GM23338 (cell line): ENCODE results near the gene REV3L. TPM values are rescaled to one million over a fixed set of nuclear protein-coding genes. Genes with fewer than 3 reads are reported as not detected.

Source experiments
- ATAC-seq: fragments of 200-7000 bp; cut with Tn5 transposase; 3 replicates; pipeline ENCODE4 v1.9.1; 2020
- DNase-seq: peaks from one replicate; pipeline ENCODE4 v3.0.0-alpha.2; 2015; ENCODE audit warnings: low spot score
- H2AFZ ChIP-seq: fragments of 200-600 bp; sonication (generic); 2 replicates; pipeline ENCODE4 v1.8.0; 2016; ENCODE audit warnings: antibody characterized with exemption, mild to moderate bottlenecking, moderate library complexity
- H3F3A ChIP-seq: fragments of 200-600 bp; sonication (generic); replicated peaks from 2 replicates; pipeline ENCODE4 v1.8.0; 2017; ENCODE audit warnings: antibody characterized with exemption, mixed run types, low read depth
- H3K27ac ChIP-seq: fragments of 200-600 bp; sonication (generic); 2 replicates; pipeline ENCODE4 v1.6.1; 2016; ENCODE audit warnings: low read depth
- H3K27me3 ChIP-seq: fragments of 200-600 bp; sonication (generic); 2 replicates; pipeline ENCODE4 v1.8.0; 2016; ENCODE audit warnings: mild to moderate bottlenecking, mixed run types, moderate library complexity; ENCODE audit not compliant: insufficient read depth
- H3K36me3 ChIP-seq: fragments of 200-600 bp; sonication (generic); 2 replicates; pipeline ENCODE4 v1.8.0; 2016; ENCODE audit warnings: mild to moderate bottlenecking; ENCODE audit not compliant: insufficient read depth
- H3K4me1 ChIP-seq: fragments of 200-600 bp; sonication (generic); 2 replicates; pipeline ENCODE4 v1.8.0; 2016; ENCODE audit warnings: mild to moderate bottlenecking, moderate library complexity; ENCODE audit not compliant: insufficient read depth
- H3K4me2 ChIP-seq: fragments of 200-600 bp; sonication (generic); 2 replicates; pipeline ENCODE4 v1.7.1; 2017; ENCODE audit warnings: mixed run types
- H3K4me3 ChIP-seq: fragments of 200-600 bp; sonication (generic); 2 replicates; pipeline ENCODE4 v1.6.1; 2016; ENCODE audit warnings: mixed run types
- H3K79me2 ChIP-seq: fragments of 200-600 bp; sonication (generic); replicated peaks from 2 replicates; pipeline ENCODE4 v1.8.0; 2017; ENCODE audit warnings: mild to moderate bottlenecking; ENCODE audit not compliant: insufficient read depth
- H3K9me2 ChIP-seq: fragments of 200-600 bp; sonication (generic); 2 replicates; pipeline ENCODE4 v1.8.0; 2017; ENCODE audit not compliant: insufficient read depth
- H4K20me1 ChIP-seq: fragments of 200-600 bp; sonication (generic); replicated peaks from 2 replicates; pipeline ENCODE4 v1.8.0; 2017; ENCODE audit warnings: mild to moderate bottlenecking; ENCODE audit not compliant: insufficient read depth
- H3K27ac Mint-ChIP-seq: 2 replicates; pipeline ENCODE4 v1.8.0; 2020; ENCODE audit warnings: inconsistent platforms, mild to moderate bottlenecking, moderate library complexity, mixed read lengths
- H3K27me3 Mint-ChIP-seq: 3 replicates; pipeline ENCODE4 v1.8.0; 2022; ENCODE audit warnings: low read depth, mild to moderate bottlenecking, moderate library complexity, mixed read lengths, inconsistent platforms; ENCODE audit not compliant: insufficient read depth, poor library complexity
- H3K36me3 Mint-ChIP-seq: 3 replicates; pipeline ENCODE4 v1.8.0; 2021; ENCODE audit warnings: low read depth, mild to moderate bottlenecking, inconsistent platforms, moderate library complexity, mixed read lengths
- H3K4me1 Mint-ChIP-seq: 3 replicates; pipeline ENCODE4 v1.8.0; 2020; ENCODE audit warnings: mild to moderate bottlenecking, inconsistent platforms, mixed read lengths
- H3K4me3 Mint-ChIP-seq: 3 replicates; pipeline ENCODE4 v1.8.0; 2021; ENCODE audit warnings: moderate library complexity, mild to moderate bottlenecking, inconsistent platforms, mixed read lengths
- H3K9me3 Mint-ChIP-seq: 3 replicates; pipeline ENCODE4 v1.8.0; 2020; ENCODE audit warnings: moderate library complexity, mild to moderate bottlenecking, inconsistent platforms, mixed read lengths
- CREB1 ChIP-seq: fragments of 250-450 bp; sonication (Bioruptor Pico); IDR thresholded peaks from 2 replicates; pipeline ENCODE4 v1.5.0; 2020; ENCODE audit warnings: low read depth, mild to moderate bottlenecking, moderate library complexity
- CTCF ChIP-seq, 2 experiments: fragments of 200-600 bp in 1 of 2; sonication (generic) in 1 of 2; conservative IDR thresholded peaks; 2 replicates each; pipeline versions ENCODE4 v1.5.1 to v1.6.1; 2016 to 2017; ENCODE audit warnings: antibody characterized with exemption in 2 of 2, low read depth in 2 of 2, mild to moderate bottlenecking in 2 of 2, moderate library complexity in 1 of 2
- ETS1 ChIP-seq: IDR thresholded peaks from 2 replicates; pipeline ENCODE4 v1.6.1; 2016; ENCODE audit warnings: antibody characterized with exemption
- REST ChIP-seq: IDR thresholded peaks from one replicate; pipeline ENCODE4 v1.6.1; 2018; ENCODE audit warnings: antibody characterized with exemption; ENCODE audit not compliant: unreplicated experiment
- STAT1 ChIP-seq: IDR thresholded peaks from one replicate; pipeline ENCODE4 v1.6.1; 2016; ENCODE audit warnings: antibody characterized with exemption; ENCODE audit not compliant: unreplicated experiment
- ZNF331 ChIP-seq: fragments of 250-450 bp; sonication (Bioruptor Pico); IDR thresholded peaks from 2 replicates; pipeline ENCODE4 v1.5.0; 2020; ENCODE audit warnings: low read depth, mild to moderate bottlenecking, moderate library complexity
- polyA plus RNA-seq: library from polyadenylated mRNA; unstranded; fragments of >200 nt; fragmentation: Nextera tagmentation; extraction: Ambion mirVana; gene quantifications from 2 replicates; pipeline ENCODE4 v1.2.1, GENCODE V29; 2016
- total RNA-seq: library from RNA; depleted of rRNA; stranded (reverse); fragments of >200 nt; shearing (Covaris generic); gene quantifications from 2 replicates; pipeline ENCODE4 v1.2.3, GENCODE V29; 2014; rRNA removed

REV3L gene
- total and polyA plus RNA-seq, 2 experiments from 2014 or later, result 8.3 to 13.1 TPM

- Histone ChIP-seq H3K36me3 (no peaks in the 10 kb centered on the region), H3K4me1 (peaks cover 46% of the 10 kb centered on the region), H3F3A (no peaks in the 10 kb centered on the region), H3K4me3 (no peak overlapping the region), H3K79me2 (no peaks in the 10 kb centered on the region), H3K27ac (no peak overlapping the region), H3K4me2 (0 out of 2 replicates have a peak overlapping the region, but pooled peaks have one; percentile 9), H2AFZ (no peak overlapping the region), H4K20me1 (no peaks in the 10 kb centered on the region), H3K9me2 (no peaks in the 10 kb centered on the region), H3K27me3 (peaks cover 12% of the 10 kb centered on the region)
- H3K9me3 Mint-ChIP-seq, result no peaks in the 10 kb centered on the region
- H3K4me1 Mint-ChIP-seq, result peaks cover 42% of the 10 kb centered on the region
- no peak overlapping the region for H3K27ac Mint-ChIP-seq
- H3K27me3 Mint-ChIP-seq, result peaks cover 17% of the 10 kb centered on the region
- DNase-seq, result no peak
- no peak for ATAC-seq
- no peaks in the 10 kb centered on the region for H3K36me3 Mint-ChIP-seq
- TF ChIP-seq ZNF331 (CRISPR knock-in tag) (no peak), REST (no peak), STAT1 (no peak), CREB1 (no peak), ETS1 (no peak), CTCF (conservative IDR thresholded peaks at IDR 0.05; ENCODE audit: low read depth in 2 of 2) (no peak)
- no peak overlapping the region for H3K4me3 Mint-ChIP-seq
Measured at GRCh38 chr6:111252726-111253125, 230.3 kb downstream of the REV3L start.

- DNase-seq, result no peak
- Histone ChIP-seq H3K36me3 (no peaks in the 10 kb centered on the region), H3K79me2 (no peaks in the 10 kb centered on the region), H4K20me1 (no peaks in the 10 kb centered on the region), H3K4me1 (peaks cover 30% of the 10 kb centered on the region), H3K27me3 (peaks cover 12% of the 10 kb centered on the region), H3K27ac (no peak overlapping the region), H3F3A (no peaks in the 10 kb centered on the region), H3K4me3 (no peak overlapping the region), H3K9me2 (no peaks in the 10 kb centered on the region), H3K4me2 (no peak overlapping the region), H2AFZ (no peak overlapping the region)
- ATAC-seq, result no peak
- Mint-ChIP-seq H3K4me1 (peaks cover 38% of the 10 kb centered on the region), H3K27me3 (peaks cover 17% of the 10 kb centered on the region), H3K9me3 (no peaks in the 10 kb centered on the region), H3K4me3 (no peak overlapping the region), H3K27ac (no peak overlapping the region), H3K36me3 (no peaks in the 10 kb centered on the region)
- no peak for TF ChIP-seq ZNF331 (CRISPR knock-in tag)
Measured at GRCh38 chr6:111250791-111251354, 232.1 kb downstream of the REV3L start.

Other genes with a start within 250 kb of the REV3L start
- gene TRAF3IP2, start 122.7 kb upstream of the REV3L start, total RNA-seq, result 29.5 and 34.0 TPM in 2 replicates
- gene TRAF3IP2, start 122.7 kb upstream of the REV3L start, polyA plus RNA-seq, result 22.2 and 23.8 TPM in 2 replicates